ENCODE data around the gene DNAAF5.
"Not testable (repeated sequence)": the region's sequence is repeated elsewhere in the genome, so short reads cannot be mapped to it uniquely, and the experiment has no call there.

The DNAAF5 gene

DNA sequence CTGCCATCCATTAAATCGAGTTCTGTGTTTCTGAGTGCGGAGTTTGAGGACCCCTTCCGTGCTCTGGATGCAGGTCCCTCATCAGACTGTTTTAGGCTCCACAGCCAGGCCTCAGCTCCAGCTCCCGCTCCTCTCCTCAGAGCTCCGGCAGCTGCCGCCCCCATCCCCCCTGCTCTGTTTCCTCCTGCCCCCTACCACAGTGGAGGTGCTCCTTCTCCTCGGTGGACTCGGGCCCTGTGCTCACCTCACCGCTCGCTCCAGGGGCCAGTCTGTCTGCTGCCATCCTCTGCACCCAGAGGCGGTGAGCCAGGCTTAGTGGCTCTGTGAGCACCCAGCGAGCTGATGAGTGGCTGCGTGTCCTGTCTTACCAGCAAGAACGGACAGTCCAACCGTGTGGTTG is 21.9 kb downstream of the DNAAF5 start:
- H3K4me3 ChIP-seq (ENCODE audit: low read depth, low read length) = no peak overlapping the region
- no peak for DNase-seq (ENCODE audit: low read depth)
- TF ChIP-seq, protein P1, sequence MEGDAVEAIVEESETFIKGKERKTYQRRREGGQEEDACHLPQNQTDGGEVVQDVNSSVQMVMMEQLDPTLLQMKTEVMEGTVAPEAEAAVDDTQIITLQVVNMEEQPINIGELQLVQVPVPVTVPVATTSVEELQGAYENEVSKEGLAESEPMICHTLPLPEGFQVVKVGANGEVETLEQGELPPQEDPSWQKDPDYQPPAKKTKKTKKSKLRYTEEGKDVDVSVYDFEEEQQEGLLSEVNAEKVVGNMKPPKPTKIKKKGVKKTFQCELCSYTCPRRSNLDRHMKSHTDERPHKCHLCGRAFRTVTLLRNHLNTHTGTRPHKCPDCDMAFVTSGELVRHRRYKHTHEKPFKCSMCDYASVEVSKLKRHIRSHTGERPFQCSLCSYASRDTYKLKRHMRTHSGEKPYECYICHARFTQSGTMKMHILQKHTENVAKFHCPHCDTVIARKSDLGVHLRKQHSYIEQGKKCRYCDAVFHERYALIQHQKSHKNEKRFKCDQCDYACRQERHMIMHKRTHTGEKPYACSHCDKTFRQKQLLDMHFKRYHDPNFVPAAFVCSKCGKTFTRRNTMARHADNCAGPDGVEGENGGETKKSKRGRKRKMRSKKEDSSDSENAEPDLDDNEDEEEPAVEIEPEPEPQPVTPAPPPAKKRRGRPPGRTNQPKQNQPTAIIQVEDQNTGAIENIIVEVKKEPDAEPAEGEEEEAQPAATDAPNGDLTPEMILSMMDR (conservative IDR thresholded peaks at IDR 0.05; ENCODE audit: low read depth, low read length) = no peak

DNA sequence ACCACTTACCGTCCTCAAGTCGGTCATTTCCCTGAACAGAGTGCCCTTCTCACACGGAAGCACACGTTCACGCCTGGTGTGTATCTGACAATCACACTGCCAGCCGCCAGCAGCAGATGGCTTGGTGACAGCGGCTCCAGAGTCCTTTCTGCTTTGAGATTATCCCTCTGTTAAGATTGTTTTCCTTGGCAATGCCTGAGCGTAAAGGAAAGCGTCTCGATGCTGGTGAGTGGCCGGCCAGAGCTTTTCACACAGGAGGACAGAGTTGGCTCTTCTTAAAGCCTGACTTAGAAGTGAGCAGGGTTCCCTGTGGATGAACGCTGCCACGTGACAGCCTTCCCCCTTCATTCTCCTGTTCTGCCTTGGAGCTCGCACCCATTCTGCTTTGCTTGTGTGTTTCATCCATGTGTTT is 22.6 kb downstream of the DNAAF5 start:
- DNase-seq (ENCODE audit: low read depth) = peak; percentile 55
- H3K4me3 ChIP-seq (ENCODE audit: low read depth, low read length) = no peak overlapping the region
- TF ChIP-seq, protein P1 (conservative IDR thresholded peaks at IDR 0.05; ENCODE audit: low read depth, low read length) = no peak

DNA sequence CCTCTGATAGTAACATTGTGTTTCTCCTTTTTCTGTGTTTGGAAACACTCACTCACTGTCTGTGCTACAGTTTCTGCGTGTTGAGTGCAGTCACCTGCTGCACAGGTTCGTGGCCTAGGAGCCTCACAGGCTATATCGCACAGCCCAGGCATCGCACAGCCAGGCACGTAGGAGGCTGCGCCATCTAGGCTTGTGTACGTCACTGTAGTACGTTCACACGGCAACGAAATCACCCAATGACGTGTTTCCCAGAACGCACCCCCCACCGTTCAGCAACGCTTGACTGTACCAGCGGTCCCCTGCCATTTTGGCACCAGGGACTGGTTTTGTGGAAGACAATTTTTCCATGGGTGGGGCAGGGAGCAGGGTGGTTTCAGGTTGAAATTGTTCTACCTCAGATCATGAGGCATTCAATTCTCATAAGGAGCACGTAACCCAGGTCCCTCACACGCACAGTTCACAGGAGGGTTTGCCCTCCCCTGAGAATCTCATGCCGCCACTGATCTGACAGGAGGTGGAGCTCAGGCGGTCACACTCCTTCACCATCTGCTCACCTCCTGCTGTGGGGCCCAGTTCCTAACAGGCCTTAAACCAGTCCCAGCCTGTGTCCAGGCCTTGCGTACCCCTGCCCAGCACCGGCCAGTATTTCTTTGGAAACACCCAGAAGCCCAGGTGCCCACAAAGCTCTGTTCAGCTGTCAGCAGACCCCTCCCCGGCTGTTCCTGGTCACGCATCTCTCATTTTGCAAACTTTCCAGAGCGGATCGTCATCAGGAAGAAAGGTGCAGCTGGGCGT is 23.8 kb downstream of the DNAAF5 start:
- TF ChIP-seq, protein P1 (conservative IDR thresholded peaks at IDR 0.05; ENCODE audit: low read depth, low read length) = no peak
- no peak for DNase-seq (ENCODE audit: low read depth)
- no peak overlapping the region for H3K4me3 ChIP-seq (ENCODE audit: low read depth, low read length)

DNA sequence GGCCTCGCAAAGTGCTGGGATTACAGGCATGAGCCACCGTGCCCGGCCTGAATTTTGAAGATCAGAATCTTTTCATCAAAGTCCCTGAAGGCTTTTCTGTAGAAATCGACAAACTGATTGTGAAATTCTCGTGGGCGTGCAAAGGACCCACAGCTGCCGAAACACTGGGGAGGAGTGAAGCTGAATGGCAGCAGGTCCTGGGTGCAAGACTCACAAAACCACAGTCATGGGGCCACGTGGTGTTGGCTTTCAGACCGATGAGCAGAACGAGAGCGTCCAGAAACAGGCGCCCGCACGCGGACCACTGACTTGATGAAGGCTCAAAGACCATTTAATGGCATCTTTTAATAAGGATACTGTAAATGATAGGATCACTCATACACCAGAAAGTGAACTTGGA is 25.3 kb downstream of the DNAAF5 start:
- H3K4me3 ChIP-seq (ENCODE audit: low read depth, low read length) = no peak overlapping the region
- TF ChIP-seq, protein P1 (conservative IDR thresholded peaks at IDR 0.05; ENCODE audit: low read depth, low read length) = no peak
- DNase-seq (ENCODE audit: low read depth) = no peak

DNA sequence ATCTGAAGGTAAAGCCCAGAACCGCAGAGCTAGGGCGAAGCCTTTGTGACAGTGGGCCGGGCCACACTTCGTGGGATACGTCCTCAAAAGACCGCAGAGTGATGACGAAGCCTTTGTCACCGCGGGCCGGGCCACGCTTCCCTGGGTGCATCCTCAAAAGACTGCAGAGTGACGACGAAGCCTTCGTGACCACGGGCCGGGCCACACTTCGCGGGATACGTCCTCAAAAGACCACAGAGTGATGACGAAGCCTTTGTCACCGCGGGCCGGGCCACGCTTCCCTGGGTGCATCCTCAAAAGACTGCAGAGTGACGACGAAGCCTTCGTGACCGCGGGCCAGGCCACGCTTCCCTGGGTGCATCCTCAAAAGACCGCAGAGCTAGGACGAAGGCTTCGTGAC is 25.8 kb downstream of the DNAAF5 start:
- H3K4me3 ChIP-seq (ENCODE audit: low read depth, low read length); DNase-seq (ENCODE audit: low read depth): not testable (repeated sequence)

DNA sequence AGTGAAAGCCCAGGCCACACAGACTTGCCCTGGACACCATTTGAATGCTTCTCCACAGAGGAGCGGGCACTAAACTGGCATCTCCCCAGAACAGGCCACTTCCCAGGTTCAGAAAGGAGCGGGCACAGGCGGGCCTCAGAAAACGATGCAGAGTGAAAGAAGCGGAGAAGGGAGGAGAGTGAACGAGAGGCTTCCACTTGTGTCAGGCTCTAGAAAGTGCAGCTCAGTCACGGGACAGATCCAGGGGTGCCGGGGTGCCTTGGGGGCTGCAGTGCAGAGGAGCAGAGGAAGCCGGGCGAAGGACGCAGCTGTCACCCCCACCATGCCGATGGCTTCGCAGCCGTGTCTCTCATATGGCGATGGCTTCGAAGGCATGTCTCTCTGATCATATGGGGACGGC is 26.7 kb downstream of the DNAAF5 start:
- no peak for DNase-seq (ENCODE audit: low read depth)
- TF ChIP-seq, protein P1 (conservative IDR thresholded peaks at IDR 0.05; ENCODE audit: low read depth, low read length) = no peak
- H3K4me3 ChIP-seq (ENCODE audit: low read depth, low read length) = no peak overlapping the region

DNA sequence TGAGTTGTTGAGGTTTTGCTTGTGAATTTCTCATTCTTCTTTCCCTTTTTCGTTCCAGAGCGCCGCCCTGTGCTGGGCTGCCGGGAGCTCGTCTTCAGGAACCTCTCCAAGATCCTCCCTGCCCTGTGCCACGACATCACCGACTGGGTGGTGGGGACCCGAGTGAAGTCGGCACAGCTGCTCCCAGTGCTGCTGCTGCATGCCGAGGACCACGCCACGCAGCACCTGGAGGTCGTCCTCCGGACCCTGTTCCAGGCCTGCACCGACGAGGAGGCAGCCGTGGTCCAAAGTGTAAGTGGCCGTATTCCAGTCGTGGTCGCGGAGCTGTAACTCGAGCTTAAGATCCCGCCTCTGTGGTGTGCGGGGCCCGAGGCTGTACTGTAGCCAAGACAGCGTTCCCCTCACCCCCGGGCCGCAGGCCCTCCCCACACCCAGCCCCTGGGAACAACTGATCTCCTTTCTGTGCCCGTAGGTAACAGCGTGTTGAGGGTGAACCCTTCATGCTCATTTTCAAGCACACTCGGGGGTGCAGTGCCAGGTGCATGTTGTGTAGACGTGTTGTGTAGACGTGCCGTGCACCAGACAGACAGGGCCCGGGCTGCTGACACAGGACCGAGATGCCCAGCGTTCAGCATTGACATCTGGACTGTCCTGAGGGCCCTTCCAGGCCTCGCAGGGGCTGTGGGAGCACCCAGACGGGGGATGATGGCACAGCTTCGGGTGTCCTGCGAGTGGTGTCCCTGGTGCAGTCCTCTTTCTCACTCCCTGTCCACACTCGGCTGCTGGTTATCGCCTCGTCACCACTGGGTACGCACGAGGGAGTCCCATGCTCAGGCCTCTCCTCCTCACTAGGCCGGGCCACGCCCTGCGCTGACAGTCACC is 28.3 kb downstream of the DNAAF5 start:
- DNase-seq (ENCODE audit: low read depth) = no peak
- TF ChIP-seq, protein P1 (conservative IDR thresholded peaks at IDR 0.05; ENCODE audit: low read depth, low read length) = no peak
- no peak overlapping the region for H3K4me3 ChIP-seq (ENCODE audit: low read depth, low read length)

All from choroid plexus epithelial cell (primary cell).